Stimulated activated CD8-positive, alpha-beta memory T cell treated with anti-CD3 and anti-CD28 coated beads, Interleukin-15, amount 100 ng/mL, for 24 hours (primary cell): ENCODE measurements around the gene MN1.

Experiments used
- DNase-seq: peaks from one replicate; pipeline ENCODE4 v3.0.0-alpha.2; 2020; ENCODE audit warnings: low read depth

The MN1 gene

DNA sequence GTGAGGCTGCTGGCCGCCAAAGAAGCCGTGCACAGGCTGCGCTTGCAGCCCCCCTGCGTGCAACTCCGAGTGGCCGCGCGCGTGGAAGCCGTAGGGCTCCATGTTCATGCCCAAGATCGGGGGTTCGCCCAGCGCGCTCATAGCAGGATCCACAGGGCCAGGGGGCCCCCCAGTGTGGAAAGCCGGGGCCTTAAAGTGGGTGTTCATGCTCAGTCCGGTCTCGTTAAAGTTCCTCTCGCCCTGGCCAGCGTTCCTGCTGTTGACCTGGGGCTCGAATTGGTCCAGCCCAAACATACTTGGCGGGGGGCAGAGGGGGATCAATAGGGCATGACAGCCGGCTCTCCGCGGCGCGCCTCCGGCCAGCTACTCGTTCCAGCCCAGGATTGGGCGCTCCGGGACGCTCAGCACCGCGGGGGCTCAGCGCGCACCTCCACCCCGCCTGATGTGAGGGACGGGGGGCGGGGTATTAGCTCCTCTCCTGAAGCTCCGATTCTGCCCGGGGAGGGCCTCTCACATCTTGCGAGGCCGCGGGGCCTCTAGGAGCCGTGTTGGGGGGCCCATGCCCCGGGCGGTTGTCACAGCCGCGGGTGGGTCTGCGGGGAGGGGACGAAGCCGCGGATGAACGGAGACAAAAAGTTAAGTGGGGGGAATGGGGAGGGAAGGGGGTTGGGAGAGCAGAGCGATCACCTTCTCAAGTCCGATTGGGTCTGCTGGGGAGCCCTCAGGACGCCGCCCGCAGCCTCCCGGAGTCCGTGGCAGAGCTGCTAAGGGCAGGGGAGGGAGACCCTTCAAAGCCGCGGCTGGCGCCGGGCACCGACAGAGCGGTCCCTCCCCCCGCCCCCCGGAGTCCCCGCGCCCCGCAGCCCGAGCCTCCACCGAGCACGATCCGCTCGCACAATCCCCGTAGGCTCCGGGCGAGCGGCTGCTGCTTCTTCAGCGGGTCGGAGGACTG, 1.0 kb downstream of the MN1 start:
- no peak for DNase-seq

DNA sequence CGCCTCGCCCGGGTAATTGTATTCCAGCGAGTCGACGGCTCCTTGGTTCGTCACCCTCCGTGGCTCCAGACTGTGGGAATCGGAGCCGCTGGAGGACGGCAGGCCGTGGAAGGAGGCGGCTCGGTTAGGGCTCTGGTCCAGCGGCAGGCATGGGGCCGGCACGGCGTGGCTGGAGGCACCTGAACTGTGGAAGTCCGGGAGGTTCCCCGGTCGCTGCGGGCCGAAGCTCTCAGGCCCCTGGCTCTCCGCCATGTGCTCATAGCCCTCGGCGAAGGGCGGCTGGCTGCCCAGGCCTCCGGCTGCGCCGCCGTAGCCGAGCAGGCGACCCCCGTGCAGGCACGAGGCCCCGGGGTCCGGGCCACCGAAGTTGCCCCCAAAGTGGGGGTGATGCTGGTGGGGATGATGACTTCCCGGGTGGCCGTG, 1.7 kb downstream of the MN1 start:
- DNase-seq, result no peak

DNA sequence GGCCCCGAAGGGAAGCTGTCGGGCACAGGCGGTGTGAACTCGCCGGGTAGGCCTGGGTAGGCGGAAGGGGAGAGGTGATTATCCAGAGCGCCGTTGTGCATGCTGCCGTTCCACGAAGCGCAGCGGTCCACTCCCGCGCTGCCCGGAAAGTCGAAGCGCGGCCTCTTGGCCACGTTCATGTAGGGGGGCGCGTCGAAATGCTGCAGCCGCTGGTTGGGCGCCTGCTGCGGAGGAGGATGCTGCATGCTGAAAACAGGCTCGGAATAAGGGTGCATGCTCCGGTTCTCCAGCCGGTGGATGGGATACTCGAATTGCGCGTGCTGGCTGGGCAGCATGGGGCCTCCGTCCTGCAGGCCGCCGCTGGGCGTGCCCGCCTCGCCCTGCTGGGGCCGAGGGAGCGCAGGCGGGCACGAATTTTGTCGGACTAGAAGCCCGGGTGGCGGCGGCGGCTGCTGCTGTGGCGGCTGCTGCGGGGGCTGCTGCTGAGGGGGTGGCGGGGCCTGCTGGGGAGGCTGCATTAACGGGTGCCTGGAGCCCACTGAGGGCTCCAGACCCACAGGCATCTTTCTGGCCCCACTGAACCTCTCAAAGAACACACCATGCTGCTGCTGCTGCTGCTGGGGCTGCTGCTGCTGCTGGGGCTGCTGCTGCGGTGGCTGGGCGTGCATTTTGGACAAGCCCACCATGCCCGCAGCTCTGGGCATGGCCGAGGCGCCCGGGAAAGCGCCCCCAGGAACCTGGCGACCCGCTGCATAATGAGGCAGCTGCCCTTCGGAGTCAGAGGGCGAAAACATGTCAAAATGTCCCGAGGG, 2.3 kb downstream of the MN1 start:
- no peak for DNase-seq

DNA sequence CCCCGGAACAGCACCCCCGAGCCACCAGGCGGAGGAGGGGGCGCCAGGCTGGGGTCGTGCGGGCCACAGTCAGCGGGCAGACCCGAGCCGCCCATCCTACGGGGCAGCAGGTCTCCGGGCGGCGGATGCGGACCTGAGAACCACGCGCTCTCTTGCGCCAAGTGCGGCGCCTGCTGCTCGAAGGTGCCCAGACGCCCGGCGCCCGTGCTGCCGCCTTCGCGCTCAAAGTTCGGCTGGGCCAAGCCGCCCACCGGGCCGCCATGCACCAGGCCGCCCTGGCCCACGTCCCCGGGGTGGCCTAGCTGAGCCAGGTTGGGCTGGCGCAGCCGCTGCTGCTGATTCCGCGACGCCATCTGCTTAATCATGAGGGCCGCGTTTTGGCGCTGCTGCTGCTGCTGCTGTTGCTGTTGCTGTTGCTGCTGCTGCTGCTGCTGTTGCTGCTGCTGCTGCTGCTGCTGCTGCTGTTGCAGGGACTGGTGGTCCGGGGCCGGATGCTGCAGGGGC, 3.0 kb downstream of the MN1 start:
- no peak for DNase-seq

DNA sequence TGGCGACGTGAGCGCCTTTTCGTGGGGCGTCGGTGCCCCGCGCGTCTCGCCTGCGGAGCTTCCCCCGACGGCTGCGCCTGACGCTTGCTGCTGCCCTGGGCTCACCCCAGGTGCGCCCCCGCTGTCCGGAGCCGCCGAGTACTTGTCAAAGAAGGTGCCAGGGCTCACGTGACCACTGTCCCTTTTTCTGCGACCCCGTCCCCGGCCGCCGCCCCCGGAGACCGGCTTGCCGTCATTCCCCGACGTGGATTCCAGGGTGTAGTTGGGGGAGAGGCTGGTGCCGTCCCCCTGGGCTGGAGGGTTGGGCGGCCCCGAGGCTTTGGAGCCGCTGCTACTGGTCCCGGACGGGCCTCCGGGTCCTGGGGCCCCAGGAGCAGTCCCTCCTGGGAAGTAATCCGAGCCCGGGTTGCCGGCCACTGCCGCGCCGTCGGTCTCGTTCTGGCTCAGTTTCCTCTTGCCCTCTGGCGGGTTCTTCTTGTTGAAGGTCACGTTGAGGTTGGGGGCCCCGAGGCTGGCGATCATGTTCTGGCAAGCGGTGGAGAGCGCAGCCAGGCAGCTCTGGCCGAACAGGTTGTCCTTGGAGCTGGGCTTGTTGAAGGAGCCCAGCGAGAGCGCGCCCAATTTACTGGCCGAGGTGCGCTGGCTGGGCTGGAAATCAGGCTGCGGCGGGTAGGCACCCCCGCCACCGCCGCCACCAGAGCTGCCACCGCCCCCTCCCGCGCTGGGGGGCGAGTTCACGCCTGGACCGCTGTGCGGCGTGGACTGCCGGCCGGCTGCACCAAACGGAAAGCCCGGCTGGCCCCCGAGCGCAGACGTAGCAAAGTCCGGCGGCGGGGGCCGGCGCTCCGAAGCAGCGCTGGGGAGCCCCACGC, 3.8 kb downstream of the MN1 start:
- DNase-seq, result no peak

DNA sequence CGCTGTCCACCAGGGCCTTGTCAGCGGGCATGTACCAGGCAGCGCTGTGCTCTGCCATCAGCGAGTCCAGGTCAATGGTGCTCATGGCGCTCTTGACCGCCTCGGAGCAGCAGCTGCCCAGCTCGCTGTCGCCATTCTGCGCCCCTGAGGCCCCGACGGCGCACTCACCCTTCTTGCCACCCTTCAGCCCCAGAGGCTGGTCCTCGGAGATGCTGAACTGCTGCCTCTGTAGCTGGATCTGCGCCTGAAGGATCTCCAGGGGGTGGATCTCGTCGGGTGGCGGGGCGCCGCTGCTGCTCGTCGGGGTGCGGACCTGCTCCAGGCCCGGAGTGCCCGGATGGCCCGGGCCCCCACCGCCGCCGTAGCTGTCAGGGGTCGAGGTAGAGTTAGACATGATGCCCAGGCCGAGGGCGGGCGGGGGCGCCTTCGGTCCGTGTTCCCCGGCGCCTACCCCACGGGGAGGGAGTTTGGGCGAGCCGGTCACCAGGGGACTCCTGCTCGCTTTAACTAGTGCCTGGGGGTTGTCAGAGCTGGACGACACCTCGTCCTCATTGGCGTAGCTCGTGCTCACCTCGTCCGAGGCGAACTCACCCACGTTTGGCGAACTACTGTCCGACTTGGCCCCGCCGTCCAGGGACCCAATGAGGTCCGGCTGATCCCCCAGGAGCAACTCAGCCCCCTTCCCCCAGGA, 4.6 kb downstream of the MN1 start:
- no peak for DNase-seq

DNA sequence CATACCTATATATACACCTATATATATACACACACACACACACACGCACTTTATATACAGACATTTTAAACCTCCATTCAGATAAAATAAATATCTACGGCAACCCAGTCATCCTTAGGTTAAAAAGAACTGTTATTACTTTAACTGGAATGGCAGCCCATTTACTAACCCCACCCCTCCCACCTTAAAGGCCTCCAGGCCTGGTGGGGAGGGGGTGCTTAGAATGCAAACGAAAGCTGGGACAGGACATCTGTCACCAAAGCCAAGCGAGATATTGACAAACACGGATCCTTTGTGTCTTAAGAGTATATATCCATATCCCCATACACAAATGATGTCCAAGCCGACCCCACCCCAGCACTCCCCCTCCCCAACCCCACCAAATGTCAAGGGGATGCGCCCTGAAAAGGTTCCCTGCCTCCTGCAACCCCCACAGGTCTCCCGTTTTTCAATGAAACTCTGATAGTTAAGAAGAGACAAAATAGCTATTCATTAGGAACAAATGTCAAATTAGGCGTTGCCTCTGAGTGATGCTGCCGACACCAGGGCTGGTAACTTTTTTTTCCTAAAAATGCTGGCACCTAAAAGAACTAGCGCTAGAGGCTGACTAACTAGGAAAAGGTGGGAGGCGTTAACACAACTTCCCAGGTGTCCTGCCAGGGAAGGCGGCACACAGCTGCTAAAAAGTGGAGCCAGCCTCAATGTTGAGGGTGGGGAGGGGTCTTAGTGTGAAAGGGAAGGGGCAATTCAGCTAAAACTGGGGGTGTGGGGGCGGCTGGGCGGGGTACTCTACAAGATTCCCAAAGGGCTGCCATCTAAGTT, 5.6 kb downstream of the MN1 start:
- DNase-seq, result no peak

DNA sequence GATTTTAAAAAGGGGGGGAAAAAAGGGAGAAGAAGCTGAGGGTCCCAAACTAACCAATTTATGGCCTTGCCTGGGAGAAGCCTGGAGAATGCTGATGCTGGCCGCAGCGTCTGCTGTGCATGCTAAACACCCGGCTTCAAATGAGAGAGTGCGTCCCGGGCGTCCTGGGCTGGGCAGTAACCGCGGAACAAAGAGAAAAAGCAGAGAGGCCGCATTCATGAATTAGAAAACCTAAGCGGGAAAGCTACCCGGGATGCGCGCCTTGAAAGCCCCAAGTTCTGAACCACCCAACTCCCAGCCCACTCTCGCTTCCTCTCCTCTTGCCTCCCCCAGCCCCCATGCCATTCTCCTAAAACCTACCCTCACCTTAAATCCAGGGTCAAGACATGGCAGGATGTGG, 6.5 kb downstream of the MN1 start:
- no peak for DNase-seq

DNA sequence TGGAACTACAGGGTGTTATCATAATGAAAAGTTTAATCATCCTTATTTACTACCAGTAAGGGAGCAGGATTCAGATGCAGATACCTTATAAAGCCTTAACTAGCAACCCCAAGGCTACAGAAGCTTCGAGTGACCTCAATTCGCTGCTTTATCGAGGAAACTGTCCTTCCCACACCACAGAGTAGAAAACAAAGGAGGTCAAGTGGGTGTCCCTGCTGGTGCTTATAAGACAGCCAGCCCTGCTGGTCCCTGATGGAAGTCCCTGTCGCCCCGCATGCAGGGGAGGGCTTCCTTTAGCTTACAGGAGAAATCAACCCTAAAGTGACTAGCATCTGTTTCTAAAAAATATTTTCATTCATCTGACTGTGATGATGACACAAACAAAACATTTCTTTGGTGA, 7.3 kb downstream of the MN1 start:
- DNase-seq, result no peak

DNA sequence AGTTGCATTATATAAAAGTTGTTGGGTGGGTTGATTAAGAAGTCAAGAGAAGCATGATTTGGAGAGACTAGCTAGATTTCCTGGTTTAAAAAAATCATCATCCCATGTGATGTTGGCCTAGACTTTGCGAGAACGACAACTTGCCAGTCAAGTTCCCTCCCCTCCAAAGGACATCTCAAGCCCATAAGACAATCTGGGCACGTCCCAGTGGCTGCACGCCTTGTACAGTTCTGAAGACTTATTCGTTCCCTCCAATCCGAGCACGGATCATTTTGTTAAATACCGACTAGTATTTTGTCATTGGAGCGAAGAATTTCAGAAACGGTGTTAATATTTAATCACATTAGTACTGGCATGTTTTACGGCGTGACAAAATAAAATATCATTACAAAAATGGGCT, 8.0 kb downstream of the MN1 start:
- DNase-seq, result no peak

DNA sequence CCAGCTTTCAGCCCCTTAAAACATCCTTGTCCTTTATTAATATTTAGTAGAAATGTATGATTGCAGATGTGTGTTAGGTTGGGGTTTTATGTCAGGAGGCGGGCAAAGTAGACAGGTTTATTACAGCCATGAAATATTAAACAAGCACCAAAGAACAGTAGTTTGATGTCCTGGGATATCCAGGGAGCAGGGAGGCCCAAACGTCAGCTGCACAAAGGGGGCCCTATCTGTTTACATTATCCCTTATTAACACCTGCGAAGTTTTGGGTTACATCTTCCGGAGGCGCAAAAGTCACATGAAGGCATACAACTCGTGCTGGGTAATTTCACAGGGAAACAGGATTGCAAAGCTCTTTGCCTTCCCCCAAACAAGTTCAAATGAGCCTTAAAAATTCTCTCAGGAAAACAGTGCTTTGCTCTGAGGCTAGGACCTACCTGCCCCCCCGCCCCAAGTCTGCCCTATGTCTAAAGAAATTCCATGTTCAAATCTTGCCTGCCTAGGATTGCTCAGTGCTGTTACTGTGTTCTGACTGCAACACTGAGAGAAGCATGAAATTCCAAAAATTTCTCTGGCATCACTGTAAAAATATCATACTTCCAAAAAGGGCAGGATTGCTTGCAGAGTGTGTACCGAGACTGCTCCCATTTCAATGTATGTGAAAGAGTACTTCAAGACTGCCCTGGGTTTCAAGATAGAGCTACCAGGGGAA, 8.9 kb downstream of the MN1 start:
- no peak for DNase-seq

DNA sequence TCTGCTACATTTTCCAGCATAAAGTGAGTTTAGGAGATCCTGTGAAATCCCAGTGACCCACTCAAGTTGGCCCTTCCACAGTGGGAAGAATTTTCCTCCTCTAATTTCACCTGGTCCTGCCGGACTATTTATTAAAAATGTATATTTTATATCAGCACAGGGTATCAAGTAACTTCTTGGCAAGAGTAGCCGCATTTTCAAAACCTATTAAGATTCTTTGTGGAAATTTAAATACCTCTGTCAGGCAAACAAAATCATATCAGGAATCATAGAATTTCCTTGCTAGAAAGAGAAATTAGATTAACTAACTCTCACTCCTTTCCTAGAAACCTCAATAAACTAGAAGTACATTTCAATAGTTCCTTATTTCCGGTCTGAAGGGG, 9.7 kb downstream of the MN1 start:
- no peak for DNase-seq

DNA sequence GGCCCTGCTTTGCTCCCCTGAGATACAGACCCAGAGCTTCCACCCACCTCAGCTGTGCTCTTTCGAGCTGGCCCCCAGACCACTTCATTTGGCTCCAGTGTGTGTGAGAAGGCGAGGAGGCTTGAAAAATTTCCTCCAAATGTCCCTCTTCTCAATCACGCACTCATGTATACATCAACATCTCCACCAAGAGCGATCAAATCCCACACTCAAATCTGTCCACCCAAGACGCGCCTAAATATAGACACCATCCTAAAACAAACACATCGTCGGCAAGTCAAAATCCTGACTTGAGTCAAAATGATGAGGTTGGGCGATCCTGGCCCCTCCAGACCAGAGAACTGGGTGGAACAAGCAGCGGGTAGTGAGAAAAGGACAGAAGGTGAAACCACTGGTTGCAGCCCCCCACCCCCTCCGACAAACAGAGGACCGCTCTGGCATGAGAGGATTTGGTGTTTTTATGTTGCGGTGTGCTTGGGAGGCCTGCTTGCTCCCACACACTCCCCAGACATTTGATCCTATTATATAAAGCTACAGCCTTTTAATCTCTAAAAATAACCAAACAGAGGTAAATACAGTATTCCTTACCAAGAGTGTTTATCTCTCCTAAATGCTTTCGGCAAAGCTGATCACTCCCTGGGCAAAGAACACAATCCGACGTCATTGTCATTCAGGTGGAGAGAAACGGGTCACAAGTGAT, 10.2 kb downstream of the MN1 start:
- no peak for DNase-seq

DNA sequence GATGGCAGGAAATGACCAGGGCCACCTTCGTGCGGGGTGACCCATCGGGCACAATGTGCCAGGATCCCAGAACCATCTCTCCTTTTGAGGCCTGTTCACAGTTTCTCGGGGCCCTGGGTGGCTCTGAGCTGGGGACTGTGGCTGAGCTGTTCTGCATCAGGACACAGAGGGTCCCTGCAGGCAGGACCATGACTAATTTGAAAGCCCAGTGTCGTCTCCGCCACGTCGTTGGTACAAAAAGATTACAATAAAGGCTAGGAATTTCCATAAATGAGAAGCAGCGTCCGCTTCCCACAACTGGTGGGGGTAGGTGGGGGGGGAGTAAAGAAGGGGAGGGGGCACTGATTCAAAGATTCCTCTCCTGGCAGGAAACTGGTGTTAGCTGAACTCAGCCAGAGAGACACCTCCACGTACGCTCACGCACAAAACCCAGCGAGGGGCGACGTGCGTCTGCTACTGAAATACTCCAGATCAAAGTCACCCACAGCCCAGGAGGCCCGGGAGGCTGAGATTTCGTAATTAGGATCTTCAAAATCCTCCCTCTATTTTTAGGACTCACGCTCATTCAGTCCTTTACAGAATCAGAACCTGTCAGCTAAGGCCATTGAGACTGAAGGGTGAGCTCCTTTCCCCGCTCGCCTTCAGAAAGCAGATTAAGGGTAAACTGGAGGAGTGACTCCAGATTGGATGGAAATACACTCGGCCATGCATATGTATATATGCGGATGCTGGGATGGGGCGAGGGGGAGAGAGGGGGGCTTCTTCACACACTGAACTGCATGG, 11.0 kb downstream of the MN1 start:
- no peak for DNase-seq

DNA sequence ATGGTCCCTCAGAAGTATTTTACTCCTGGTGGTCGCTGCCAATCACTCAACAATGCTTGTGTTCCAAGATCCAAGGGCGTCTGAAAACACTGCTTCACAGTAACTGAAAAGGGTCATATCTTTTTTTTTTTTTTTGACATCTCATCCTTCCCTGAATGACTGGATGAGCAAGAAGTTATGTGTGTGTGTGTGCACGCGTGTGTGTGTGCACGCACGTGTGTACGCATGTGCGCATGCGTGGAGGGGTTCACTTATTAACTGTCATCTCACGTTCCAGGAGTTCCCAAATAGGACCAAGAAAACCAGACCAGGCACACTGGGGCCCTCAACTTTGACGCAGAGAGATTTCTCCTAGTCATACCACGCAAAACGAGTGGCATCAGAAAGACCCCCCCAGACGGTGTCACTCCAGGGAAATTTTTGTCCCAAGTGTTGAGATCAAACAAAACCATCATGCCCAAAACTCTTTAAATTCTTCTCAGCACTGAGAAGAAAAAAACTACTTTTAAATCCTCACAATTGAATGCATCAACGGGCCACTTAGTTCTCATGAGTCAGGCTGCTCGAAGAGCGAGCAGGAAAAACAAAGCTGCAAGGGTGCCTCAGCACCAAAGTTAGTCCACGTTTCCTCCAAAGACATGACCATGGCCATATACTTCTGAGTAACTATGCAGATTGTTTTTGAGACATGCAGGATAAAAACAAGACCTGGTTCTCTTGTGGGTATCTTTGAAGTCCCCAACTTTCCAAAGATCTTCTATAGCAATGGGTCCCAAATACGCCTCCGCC, 12.9 kb downstream of the MN1 start:
- no peak for DNase-seq

DNA sequence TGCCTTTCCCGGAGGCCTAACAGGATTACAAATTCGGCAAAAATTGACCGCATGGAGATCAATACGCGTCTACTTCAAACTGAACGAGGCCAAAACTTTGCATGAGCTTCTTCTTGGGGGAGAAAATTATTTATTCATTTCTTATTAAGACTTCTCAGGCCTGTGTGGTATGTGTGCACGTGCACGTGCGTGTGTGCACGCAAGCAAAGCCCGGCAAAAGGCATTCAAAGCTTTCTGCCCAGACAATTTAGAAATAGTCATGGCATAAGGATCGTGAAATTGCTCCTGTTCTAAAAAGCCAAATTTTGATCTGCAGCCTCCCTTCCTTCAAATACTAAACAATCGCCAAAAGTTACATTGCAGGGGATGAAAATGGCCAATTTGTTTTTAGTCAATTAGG, 14.6 kb downstream of the MN1 start:
- no peak for DNase-seq

DNA sequence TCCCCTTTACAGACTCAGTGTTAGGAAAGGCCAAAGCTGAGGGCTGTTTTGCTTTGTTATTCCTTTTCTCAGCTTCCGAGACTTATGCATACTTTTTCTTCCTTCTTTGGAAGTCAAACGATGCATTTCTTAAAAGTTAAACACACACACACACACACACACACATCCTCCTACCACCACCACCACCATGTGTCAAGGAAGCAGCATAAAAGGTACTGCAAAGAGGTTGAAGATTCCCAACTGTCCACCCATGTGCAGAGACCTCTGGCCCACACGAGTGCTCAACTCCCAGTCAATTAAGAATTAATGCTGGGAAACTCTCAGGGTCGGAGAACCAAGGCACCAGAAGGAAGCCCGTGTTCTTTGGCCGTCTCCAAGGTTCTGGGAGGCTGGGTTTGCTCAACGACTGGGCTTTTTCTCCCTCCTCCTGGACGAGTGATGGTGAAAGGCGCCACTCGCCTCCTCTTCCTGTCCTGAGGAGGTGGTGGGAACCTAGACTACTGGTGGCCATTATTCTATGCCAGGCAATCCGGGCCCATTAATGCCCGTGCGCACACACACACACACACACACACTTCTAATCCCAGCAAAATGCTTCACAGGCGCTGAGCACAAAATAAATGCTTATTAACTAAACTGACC, 15.1 kb downstream of the MN1 start:
- DNase-seq, result no peak
